ENCODE results near the gene TNIK. TPM values are rescaled to one million over a fixed set of nuclear protein-coding genes. Genes with fewer than 3 reads are reported as not detected.

The TNIK gene
- total RNA-seq, 1 donor from 2014 or later = 56.6 TPM

GRCh38 chr3:171416666-171417065, 43.5 kb downstream of the TNIK start:
- no peak for DNase-seq

- no peak for DNase-seq
Measured at GRCh38 chr3:171416061-171416460, 44.1 kb downstream of the TNIK start.

- no peak for DNase-seq
Measured at GRCh38 chr3:171415070-171415469, 45.1 kb downstream of the TNIK start.

GRCh38 chr3:171412473-171412872, 47.7 kb downstream of the TNIK start:
- no peak for DNase-seq

GRCh38 chr3:171412054-171412453, 48.2 kb downstream of the TNIK start:
- no peak for DNase-seq

GRCh38 chr3:171410186-171410585, 50.0 kb downstream of the TNIK start:
- no peak for DNase-seq

GRCh38 chr3:171407759-171408158, 52.4 kb downstream of the TNIK start:
- DNase-seq = no peak

- DNase-seq = no peak
Measured at GRCh38 chr3:171404376-171404967, 55.7 kb downstream of the TNIK start.

- no peak for DNase-seq
Measured at GRCh38 chr3:171402281-171402680, 57.9 kb downstream of the TNIK start.

GRCh38 chr3:171401432-171401831, 58.8 kb downstream of the TNIK start:
- no peak for DNase-seq

- no peak for DNase-seq
Measured at GRCh38 chr3:171399842-171400241, 60.4 kb downstream of the TNIK start.

- no peak for DNase-seq
Measured at GRCh38 chr3:171398343-171398742, 61.9 kb downstream of the TNIK start.

GRCh38 chr3:171397089-171397488, 63.1 kb downstream of the TNIK start:
- no peak for DNase-seq

GRCh38 chr3:171396048-171396447, 64.2 kb downstream of the TNIK start:
- DNase-seq = no peak

- DNase-seq = peak; percentile 96
Measured at GRCh38 chr3:171393032-171393744, 67.0 kb downstream of the TNIK start.

GRCh38 chr3:171391432-171391831, 68.8 kb downstream of the TNIK start:
- DNase-seq = no peak

GRCh38 chr3:171390051-171390941, 69.9 kb downstream of the TNIK start:
- DNase-seq = no peak

- no peak for DNase-seq
Measured at GRCh38 chr3:171389491-171389890, 70.7 kb downstream of the TNIK start.

GRCh38 chr3:171388527-171388926, 71.7 kb downstream of the TNIK start:
- no peak for DNase-seq

- no peak for DNase-seq
Measured at GRCh38 chr3:171387062-171387461, 73.1 kb downstream of the TNIK start.

GRCh38 chr3:171385086-171385485, 75.1 kb downstream of the TNIK start:
- no peak for DNase-seq

- no peak for DNase-seq
Measured at GRCh38 chr3:171384101-171384891, 75.9 kb downstream of the TNIK start.

All from tongue (tissue), 2 donors.